GM21515 (cell line): ENCODE measurements around the gene ERICH6.

Experiments used
- ATAC-seq: cut with Tn5 transposase; IDR thresholded peaks from one replicate; pipeline ENCODE4 v1.9.1; 2021; ENCODE audit not compliant: unreplicated experiment

The ERICH6 gene

DNA sequence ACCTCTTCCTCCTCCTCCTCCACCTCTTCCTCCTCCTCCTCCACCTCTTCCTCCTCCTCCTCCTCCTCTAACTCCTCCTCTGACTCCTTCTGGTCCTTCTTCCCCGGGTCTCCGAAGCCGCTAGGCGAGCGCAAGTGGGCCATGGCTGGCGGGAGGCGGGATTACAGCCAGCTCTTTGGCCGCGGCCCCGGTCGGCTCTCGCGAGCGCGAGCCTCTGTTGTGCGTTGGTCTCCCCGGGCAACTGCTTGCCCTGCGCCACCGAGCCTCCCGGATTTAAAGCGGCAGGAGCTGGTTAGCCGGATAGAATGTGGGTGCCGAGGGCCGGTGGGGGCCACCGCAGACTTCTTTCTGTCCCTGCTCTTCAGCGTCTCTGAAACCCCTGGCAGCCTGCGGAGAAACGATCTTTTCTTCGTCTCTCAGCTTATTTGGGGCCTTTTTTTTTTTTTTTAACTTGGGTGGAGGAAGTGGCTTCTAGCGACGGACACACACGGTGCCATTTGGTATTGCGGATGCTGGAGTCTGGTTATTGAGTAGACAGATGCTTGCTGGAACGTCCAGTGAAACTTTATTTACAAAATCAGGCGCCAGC is at the start of gene ERICH6:
ERICH6 (minus strand) TSS at position 165 of the 589 bp plus-strand sequence; CDS start at position 143, 22 bp downstream.
- ATAC-seq: peak; percentile 98

DNA sequence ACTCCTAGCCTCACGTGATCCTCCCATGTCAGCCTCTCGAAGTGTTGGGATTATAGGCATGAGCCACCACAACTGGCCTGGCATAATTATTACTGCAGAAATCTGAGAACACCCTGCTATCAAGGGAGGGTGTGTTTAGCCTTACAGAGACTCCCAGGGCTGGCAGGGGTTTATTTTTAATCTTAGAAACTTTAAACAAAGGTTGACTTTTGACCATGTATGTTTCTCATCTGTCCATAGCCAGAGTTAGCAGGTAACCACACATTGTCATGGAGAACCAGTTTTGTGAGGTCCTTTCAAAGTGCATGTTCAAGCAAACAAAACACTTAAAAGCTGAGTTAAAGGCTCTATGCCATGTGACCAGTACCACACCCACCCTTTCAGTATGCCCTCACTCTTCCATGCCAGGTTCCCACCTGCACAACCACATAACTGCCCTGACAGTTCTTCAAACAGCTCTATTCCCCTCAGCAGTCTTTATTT is 48.1 kb upstream of the ERICH6 start:
- no peak for ATAC-seq

DNA sequence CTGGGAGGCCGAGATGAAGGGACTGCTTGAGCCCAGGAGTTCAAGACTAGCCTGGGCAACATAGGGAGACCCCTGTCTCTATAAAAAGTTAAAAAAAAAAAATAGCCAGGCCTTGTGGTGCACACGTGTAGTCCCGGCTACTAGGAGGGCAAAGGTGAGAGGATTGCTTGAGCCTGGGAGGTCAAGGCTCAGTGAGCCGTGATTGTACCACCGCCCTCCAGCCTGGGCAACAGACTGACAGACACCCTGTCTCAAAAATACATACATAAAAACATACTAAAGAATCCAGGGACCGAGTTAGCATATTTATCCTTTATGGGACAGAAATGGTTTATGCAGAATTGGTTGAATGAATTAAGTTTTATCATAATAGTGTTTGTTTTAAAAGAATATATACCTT is 45.5 kb upstream of the ERICH6 start:
- no peak for ATAC-seq

DNA sequence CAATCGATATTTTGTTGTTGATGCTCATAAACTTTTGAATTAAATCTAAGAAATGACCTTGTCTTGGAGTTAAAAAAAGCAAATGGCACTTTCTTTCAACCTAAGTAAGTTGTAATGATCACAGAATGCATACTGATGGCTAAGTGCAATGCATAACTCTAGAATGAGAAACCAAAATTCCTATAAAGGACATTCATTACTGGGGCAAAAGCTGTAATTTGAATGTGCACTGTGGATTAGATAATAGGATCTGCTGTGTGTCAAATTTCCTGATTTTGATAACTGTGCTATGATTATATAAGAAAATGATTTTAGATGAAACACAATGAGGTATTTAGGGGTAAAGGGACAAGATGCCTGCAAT is 44.9 kb upstream of the ERICH6 start:
- no peak for ATAC-seq

DNA sequence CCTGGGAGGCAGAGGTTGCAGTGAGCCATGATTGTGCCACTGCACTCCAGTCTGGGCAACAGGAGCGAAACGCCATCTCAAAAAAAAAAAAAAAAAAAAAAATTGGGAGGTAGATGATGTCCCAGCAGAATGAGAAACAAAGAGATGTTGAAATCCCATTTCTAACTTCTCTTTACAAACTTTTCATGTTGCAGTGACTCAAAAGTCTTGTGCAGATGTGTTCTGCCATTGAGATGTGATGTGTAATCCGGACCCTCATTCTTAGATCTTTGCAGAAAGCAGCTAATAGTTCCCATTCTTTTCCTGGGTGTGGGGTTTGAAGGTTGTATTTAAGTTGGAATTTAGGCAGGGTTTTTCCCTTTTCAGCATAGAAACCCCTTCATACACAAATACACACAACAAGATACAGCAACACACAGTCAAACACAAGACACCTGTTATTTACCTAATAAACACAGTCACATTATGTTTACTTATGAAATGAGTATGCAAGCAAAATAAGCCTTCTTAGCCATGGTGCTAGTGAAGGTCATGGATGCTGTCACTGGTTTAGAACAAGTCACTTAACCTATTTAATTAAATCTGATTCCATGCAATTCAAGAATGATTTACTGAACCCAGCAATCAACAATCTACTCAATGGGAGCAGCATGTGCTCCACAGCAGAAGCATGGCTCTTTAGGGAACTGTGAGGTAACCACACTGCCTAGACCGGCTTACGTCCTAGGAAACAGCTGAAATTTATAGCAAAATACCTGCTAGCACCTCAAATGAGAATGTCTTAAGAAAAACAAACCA is 44.4 kb upstream of the ERICH6 start:
- ATAC-seq: no peak

DNA sequence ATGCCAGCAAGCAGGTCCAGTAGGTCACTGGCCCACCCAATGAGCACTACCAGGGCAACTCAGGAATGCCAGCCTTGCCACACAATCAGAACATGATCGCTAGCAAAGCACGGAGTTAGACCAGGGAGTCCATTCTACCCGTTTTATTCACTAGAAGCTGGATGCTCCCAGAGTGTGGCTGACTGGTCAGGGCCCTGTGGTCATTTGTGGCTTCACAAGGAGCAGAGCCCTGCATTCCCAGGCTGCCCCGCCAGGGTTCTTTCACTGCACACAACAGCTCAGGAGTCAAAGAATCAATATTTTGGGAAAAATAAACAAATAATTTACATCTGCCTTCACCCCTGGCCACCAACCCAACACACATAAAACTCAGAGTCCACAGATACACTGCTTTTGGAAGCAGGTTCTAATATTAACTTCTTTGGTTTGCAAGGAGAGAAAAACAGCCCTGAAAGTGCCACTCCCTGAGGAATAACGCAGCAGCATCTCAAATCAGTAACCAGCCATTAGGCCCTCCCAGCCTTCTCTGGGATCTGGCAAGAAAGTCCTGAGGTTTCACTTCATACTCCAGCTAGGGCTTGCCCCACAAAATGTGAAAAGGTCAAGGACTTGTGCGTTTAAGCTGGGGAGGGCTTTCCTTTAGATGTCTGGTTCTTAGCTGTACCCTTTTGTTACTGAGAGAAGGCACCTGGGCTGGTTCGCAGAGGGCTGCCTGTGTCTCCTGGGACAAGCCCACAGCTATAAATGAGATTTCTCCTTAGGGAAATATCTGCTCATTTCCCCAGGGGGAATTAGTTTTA is 43.3 kb upstream of the ERICH6 start:
- ATAC-seq: no peak

DNA sequence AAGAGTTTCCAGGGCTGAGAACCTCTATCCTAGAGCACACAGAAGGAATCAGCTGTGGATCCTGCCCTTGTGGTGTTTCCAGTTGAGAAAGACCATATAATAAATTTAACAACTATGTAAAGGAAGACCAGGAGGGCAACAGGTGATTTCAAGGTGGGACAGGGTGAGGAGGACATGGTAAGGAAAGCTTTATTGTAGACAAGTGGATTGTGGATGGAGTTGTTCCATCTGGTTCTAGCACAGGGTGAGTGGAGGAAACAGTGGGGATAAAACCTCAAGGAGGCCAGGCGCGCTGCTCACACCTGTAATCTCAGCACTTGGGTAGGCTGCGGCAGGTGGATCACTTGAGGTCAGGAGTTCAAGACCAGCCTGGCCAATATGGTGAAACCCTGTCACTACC is 42.1 kb upstream of the ERICH6 start:
- ATAC-seq: no peak

DNA sequence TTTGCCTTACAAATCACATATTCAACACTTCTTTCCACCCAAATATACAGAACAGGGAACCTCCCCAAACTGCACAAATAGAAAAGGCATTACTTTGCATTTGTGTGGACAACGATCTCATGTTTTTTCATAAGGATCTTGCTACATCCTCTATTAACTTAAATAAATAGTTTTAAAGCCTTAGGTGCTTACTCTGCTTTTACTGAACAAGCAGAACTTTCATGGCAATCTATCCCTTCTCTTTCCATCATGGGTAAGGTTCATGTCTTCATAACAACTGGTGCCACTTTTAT is 41.1 kb upstream of the ERICH6 start:
- ATAC-seq: no peak

DNA sequence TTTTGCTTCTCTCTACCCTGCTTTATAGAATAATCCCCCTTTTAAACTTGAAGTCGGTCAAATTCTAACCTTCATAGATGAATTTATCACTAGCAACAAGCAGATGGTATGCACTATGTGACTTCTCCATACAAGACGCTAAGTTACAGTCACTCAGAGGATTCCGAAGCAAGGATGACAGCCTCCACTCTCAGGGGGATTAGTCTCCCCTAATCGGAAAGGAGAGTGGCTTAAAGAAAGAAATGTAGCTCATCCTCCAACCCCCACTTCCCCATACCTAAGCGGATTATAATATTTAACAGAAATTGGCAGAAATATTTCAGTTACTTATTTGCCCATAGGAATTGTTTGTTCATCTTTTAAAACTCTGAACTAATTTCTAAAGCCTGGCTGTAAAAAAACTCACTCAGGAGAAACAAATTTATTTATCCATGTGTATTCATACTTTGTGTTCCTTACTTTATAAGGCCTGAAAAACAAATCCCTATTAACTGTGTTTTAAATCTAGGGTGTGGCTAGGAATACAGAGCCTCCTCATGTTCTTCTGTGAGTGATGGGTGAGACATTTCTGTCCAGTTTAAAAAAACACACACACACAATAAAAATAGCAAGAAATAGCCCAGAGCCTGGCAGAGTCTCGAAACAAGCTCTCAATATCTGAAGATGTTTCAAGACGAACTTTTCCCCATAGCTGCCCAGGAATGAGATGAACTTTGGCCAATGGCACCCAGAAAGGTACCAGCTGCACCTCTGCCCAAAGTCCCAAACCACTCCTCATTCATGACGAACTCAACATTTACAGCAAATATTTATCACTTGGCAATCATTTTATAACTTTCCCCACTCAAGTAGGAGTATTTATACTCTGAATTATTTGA is 40.6 kb upstream of the ERICH6 start:
- ATAC-seq: no peak

DNA sequence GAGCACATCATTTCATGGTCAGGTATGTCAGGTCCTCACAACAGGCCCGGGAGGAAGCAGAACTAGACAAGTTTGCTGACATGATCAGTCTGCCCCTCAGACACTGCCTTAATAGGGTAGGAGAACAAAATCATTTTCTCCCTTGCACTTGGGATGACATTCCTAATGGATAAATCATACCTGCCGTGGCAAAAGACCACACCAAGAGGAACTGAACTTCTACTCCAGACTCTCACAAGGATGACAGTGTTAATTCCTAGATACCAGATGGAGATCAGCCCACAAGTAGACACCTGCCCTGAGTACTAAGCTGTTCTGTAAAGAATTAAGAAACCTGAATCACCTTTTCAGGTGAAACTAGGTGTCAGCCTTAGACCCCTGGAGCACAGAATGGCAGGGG is 39.8 kb upstream of the ERICH6 start:
- ATAC-seq: no peak

DNA sequence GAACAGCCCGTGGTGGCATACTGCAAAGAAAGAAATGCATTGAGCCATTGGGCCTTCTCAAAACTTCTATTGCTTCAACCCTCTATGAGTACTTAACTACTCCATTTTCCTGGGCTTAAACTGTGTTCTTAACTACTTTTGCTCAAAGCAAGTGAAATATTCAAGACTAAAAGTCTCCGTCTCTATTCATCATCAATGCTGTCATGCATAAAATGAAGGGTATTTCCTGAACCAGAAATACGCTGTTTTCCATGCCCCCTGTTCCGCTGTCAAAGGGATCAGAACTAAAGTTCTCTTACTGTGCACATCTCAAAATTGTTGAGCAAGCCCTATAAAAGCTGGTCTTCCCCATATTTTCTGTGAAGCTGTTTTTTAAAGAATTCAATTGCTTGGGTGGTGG is 39.0 kb upstream of the ERICH6 start:
- no peak for ATAC-seq

DNA sequence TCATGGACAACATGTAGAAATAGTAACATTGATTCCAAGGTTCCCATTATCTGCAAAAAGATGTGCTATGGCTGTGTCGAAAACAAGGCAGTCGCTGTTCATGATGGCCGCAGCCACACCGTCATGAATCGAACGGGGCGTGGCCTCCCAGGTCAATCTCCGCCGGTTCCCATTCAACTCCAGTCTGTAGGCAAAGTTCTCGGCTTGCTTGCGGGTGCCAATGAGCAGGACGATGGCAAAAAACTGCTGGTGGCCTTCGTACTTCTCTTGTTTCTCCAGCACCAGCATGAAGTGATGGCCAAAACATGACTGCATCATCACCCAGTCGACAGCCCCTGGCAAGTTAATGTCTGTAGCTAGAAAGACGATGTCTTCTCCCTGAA is 38.4 kb upstream of the ERICH6 start:
- no peak for ATAC-seq

DNA sequence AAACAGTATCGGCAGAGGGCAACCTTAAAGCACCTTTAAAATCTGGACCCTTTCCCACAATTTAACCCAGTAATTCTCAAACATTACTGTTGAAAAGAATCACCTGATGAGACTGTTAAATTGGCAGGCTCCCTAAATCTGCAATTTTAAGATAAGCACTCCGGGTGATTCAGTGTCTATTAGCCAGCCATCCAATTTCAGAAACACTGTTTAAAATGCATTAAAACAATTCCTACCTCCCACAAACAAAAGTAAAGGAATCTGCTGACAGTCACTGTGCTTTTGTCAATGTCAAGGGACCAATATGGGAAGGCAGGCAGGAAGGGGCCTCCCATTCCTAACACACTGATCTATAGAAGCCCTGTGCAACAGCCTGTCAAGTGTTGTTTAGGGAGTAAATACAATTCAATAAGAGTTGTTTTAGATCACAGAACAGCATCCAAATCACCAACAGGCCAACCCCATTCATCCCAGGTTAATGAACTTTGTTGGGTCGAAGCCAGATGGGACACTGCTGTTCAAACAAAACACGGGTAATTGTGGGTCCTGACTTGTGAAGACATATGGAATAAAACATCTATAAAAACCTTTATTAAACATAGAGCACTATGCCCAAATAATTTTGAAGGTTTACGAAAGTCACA is 37.9 kb upstream of the ERICH6 start:
- no peak for ATAC-seq

DNA sequence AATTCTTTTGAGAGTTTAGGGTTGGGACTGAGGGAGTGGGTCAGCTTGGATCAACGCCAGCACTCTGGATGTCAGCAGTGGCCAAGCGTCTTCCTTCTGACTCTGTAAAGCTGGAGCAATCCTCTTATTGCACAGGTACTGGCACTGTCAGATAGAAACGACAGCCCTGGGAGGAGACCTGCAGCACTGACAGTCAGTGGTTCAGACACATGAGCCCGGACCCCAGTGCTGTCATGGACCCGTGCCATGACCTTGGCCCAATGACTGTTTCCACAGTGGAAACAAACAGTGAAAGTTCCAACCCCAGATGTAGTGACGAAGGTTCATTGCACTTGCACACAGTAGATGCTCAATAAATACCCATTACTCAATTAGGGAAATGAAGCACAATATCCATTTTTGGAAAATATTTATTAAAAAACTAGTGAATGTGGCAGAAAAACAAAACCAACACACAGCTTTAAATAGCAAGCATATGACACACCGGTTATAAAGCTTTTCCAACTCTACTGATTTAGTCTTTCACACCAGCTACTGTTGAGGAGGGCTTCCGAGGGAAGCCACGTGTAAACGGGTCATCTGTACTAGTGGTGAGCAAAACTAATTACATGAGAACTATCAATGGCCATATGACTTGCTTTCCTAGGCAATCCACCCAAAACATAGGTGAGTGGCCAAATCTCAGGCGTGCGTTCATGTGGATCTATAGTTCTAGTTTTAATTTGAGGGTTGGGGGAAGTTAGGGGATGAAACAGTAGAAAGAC is 37.2 kb upstream of the ERICH6 start:
- no peak for ATAC-seq

DNA sequence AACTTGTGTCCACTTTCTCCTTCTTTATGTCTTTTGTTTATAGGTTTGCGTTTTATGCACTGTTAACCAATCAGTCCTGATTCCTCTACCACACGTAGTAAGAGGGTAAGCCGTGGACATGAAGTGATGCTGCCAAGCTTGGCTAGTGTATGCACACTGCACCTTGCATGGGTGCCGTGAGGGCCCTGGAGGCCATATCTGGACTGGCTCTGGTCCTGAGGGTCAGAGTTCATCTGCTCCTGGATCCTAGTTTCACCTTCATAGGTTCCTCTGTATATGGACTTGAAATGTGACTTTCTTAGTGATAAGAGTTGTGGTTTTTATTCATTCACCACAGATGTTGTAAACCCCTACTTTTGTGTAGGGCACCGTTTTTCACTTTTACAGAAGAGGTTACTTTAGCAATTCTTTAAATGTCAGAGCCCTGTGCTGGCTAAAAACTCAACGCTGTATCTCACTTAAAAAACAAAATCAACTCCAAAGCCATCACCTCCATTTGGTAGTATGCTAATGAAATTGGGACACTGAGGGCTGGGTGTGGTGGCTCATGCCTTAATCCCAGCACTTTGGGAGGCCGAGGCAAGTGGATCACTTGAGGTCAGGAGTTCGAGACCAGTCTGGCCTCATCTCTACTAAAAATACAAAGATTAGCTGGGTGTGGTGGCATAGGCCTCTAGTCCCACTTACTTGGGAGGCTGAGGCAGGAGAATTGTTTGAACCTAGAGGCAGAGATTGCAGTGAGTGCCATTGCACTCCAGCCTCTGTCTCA is 36.3 kb upstream of the ERICH6 start:
- ATAC-seq: peak; percentile 36

DNA sequence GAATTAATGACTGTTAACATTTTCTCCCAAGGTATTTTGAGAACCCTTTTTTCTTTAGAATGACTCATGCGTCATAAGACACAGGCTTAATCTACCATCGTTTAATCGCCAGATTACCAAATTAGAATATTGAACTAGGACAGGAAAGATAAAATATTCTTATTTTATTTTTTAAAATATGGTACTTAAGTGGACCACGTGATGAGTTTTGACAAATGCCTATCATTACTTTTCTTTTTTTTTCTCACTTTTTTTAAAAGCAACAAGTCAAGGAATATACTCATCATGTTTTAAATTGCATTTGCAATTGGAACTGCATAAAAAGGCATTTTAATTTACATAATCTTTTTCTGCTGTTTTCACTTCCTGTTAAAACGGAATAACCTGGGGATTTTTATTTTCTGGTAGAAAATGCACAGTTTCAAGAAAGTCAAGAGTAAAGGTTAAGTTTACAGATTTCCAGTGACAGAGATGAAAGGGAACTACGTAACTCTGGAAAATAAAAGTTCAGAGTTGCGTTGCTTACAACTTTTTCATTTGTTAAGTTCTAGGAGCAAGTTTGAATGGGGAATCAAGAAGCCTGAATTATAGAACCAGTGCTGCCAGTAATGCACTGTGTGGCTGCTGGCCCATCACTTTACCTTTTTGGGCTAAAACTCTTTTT is 35.6 kb upstream of the ERICH6 start:
- ATAC-seq: peak; percentile 33

DNA sequence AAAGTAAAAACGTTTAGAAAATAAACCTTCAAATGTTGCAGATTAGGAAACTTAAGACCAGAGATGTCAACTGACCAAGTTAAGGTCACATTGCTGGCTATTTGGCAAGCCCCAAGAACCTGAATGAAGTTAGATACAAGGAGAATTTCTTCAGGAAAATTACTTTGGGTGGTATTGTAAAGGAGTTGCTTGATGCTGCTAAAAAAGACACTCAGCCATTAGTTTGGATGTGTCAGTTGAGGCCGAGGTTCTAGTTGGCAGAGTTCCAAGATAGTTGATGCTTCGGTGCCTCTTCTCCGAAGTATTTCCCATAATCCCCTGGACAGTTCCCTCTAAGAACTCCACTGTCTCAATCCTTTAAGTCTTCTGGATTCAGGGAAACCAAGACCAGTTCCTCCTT is 35.0 kb upstream of the ERICH6 start:
- ATAC-seq: no peak

DNA sequence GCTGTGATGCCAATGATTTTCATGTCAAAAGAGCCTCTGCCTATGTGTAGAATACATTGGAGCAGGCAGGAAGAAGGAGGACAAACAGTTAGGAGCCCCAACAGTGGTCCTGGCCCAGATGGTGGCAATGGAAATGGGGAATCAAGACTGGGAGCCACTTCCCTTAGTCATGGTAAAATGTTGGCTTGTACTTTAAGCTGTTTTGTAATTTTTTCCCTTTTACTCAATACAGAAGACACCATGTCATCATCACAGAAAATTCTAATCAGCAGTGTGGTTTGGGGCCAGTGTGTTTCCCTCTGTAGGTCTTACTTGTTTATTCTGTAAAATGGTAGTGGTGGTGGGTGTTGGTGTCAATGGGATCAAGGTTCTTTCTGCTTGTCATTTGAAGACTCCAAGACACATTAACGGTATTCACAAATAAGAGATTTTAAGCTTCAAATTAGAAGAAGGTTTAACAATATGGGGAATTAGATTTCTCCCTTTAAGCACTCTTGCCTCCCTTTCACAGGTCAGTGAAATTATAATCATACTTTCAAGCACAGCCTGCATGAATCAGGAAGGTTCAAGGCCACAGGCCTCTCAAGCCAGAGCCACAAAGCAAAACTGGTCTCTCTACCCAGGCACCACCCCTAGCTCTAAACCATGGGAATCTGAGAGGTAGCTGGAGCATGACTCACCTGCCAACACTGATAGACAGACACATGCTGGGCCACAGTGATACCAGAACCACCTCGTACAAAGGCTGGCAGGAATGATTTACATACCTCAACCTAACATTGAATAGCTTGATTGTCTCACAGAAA is 34.4 kb upstream of the ERICH6 start:
- no peak for ATAC-seq
